Skeletal muscle tissue (tissue), 4 donors: Measurements from ENCODE around the gene STPG1. TPM values are rescaled to one million over a fixed set of nuclear protein-coding genes. Genes with fewer than 3 reads are reported as not detected.

Experiments used
- H3K27ac ChIP-seq: one replicate; pipeline ENCODE4 v1.7.0; 2013; ENCODE audit warnings: mild to moderate bottlenecking, low read depth, low read length, inconsistent platforms
- H3K27me3 ChIP-seq, 3 donors: one replicate each; pipeline ENCODE4 v1.7.0; 2013; ENCODE audit warnings: low read length in 3 of 3; ENCODE audit not compliant: control insufficient read depth in 3 of 3, insufficient read depth in 3 of 3
- H3K36me3 ChIP-seq, 3 donors: one replicate each; pipeline ENCODE4 v1.7.0; 2013; ENCODE audit warnings: low read length in 3 of 3; ENCODE audit not compliant: control insufficient read depth in 3 of 3, insufficient read depth in 3 of 3
- H3K4me1 ChIP-seq, 3 donors: one replicate each; pipeline ENCODE4 v1.7.0; 2013; ENCODE audit warnings: low read length in 3 of 3, mild to moderate bottlenecking in 3 of 3; ENCODE audit not compliant: control insufficient read depth in 3 of 3, insufficient read depth in 3 of 3
- H3K4me3 ChIP-seq, 3 donors: one replicate each; pipeline ENCODE4 v1.7.0; 2013; ENCODE audit warnings: low read length in 3 of 3
- H3K9ac ChIP-seq, 3 donors: one replicate each; pipeline ENCODE4 v1.7.0; 2013; ENCODE audit warnings: low read length in 3 of 3, mild to moderate bottlenecking in 3 of 3, moderate library complexity in 2 of 3, low read depth in 1 of 3
- H3K9me3 ChIP-seq, 3 donors: one replicate each; pipeline ENCODE4 v1.7.0; 2013; ENCODE audit warnings: low read length in 3 of 3; ENCODE audit not compliant: control insufficient read depth in 3 of 3
- total RNA-seq: library from RNA; depleted of rRNA; stranded (reverse); fragments of >200 nt; gene quantifications from one replicate; pipeline ENCODE4 v1.2.3, GENCODE V29; 2014
- donor health status: Osteomylitis.

STPG1 gene
- total RNA-seq, 1 donor from 2014 or later: 0.52 TPM

DNA sequence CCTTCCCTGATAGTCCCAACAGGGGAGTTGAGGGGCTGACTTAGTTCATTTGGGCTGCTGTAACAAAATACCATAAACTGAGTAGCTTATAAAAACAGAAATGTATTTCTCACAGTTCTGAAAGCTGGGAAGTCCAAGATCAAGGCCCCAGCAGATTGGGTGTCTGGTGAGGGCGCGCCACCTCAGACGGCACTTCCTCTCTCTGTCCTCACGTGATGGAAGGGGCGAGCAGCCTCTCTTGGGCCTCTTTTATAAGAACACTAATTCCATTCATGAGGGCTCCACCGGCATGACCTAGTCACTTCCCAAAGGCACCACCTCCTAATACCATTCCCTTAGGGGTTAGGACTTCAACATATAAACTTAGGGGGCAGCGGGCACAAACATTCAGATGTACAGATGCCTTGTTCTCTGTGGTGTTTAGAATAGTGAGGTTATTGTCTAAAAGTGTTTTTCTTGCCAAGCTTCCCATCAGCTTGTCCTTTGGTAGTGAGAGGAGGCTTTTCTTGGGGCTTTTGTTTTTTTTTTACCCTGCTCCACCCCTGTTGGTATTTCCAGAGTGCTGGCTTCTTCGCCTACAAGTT lies 22.3 kb upstream of the STPG1 start:
- Histone ChIP-seq H3K9ac (no peak overlapping the region), H3K9me3 (no peaks in the 10 kb centered on the region), H3K4me3 (no peak overlapping the region), H3K27ac (no peak overlapping the region), H3K4me1 (peaks cover 5 to 11% (median 6%) of the 10 kb centered on the region in 3 donors), H3K36me3 (peaks cover 0 to 3% (median 0%) of the 10 kb centered on the region in 3 donors), H3K27me3 (no peaks in the 10 kb centered on the region)

DNA sequence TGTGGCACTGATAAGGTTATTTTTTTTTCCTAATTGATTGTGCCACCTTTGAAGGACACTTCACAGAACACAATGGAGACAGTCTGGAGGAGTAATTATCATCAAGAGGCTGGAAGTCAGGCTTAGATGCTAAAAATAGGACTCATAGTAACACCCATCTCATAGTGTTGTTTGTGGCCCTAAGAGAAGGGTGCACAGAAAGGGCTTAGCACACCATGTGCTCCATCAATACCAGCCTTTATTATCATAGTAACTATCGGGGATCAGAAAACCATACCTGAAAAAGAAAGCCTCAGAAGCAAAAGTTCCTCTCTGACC lies 13.9 kb upstream of the STPG1 start:
- peaks cover 0 to 6% (median 0%) of the 10 kb centered on the region in 3 donors for H3K36me3 ChIP-seq
- no peak overlapping the region for H3K27ac ChIP-seq
- H3K4me3 ChIP-seq: no peak overlapping the region
- no peaks in the 10 kb centered on the region for H3K9me3 ChIP-seq
- no peaks in the 10 kb centered on the region for H3K27me3 ChIP-seq
- no peaks in the 10 kb centered on the region for H3K4me1 ChIP-seq
- H3K9ac ChIP-seq: no peak overlapping the region

DNA sequence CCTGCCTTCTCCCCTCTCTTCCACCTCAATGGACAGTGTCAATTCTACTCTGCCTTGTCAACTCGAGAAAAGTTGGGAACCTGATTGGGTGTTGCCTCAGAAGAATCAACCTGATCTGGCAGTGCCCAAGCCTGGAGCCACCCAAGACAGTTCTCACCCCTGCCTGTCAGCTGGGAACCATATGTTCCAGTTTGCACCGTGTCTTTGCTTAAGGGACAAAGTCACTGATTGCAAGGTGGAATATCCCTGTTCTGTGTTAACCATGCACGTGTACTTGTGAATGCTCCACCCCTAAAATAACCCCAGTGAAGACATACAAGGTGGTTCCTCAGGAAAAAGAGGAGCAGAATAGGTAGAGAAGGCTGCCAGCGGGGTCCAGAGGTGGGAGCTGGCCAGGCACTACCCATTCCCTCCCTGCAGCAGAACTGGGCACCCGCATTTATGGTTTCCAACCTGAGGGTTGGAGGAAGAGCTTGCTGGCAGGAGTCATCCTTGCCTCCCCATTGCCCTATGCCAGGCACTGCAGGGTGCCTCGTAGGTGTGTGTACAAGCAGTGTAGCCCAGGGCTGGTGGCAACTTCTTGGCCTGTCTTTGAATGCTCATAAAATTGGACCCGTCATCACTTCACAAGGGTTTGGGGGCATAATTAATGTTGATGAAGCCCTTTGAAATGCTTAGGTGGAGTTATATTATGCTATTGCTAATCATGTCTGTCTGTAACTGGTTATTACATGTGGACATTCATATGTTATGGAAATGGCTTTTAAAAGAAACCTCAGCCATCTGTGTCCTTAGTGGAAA lies 13.4 kb upstream of the STPG1 start:
- Histone ChIP-seq H3K27me3 (no peaks in the 10 kb centered on the region), H3K4me1 (no peaks in the 10 kb centered on the region), H3K36me3 (peaks cover 0 to 8% (median 0%) of the 10 kb centered on the region in 3 donors), H3K9ac (no peak overlapping the region), H3K4me3 (no peak overlapping the region), H3K27ac (no peak overlapping the region), H3K9me3 (no peaks in the 10 kb centered on the region)

DNA sequence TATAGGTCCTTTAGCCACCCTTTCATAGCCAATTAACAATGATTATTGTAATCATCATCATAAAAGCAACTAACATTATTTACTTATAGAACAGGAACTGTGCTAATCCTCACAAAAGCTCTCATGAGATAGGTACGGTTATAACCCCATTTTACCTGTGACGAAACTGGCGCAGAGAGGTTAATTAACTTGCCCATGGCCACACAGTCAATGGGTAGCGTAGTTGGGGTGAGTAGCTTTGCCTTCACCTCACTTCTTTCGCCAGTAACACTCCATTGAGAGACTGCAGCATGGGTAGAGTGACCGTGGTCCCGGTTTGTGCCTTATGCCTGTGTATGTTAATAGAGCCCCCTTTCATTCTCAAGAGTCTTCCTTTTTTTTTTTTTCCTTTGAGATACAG lies 12.3 kb upstream of the STPG1 start:
- H3K9ac ChIP-seq: no peak overlapping the region
- no peak overlapping the region for H3K27ac ChIP-seq
- no peaks in the 10 kb centered on the region for H3K9me3 ChIP-seq

DNA sequence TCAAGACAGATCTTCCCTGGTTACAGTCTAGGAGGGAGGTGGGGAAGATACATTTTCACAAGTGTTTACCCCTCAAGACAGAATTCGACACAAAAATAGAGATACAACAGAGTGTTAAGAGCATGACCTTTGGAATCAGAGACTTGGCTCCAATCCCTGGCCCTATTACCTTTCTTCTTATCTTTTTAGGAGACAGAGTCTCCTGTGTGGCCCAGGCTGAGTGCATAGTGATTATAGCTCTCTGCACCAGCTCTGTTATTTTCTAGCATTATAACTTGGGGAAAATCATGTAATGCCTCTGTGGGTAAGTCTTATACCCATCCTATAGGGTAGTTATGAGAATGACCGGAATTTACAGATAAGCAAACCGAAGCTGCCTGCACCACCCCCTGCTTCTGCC lies 11.9 kb upstream of the STPG1 start:
- no peaks in the 10 kb centered on the region for H3K4me1 ChIP-seq
- H3K27me3 ChIP-seq: no peaks in the 10 kb centered on the region
- peaks cover 0 to 16% (median 6%) of the 10 kb centered on the region in 3 donors for H3K36me3 ChIP-seq
- H3K9me3 ChIP-seq: no peaks in the 10 kb centered on the region
- no peak overlapping the region for H3K4me3 ChIP-seq
- H3K9ac ChIP-seq: no peak overlapping the region
- H3K27ac ChIP-seq: no peak overlapping the region

More for the DNA sequence above, 12.3 kb upstream of the STPG1 start:
- Histone ChIP-seq H3K27me3 (no peaks in the 10 kb centered on the region), H3K36me3 (peaks cover 0 to 16% (median 3%) of the 10 kb centered on the region in 3 donors), H3K4me1 (no peaks in the 10 kb centered on the region), H3K4me3 (no peak overlapping the region)

DNA sequence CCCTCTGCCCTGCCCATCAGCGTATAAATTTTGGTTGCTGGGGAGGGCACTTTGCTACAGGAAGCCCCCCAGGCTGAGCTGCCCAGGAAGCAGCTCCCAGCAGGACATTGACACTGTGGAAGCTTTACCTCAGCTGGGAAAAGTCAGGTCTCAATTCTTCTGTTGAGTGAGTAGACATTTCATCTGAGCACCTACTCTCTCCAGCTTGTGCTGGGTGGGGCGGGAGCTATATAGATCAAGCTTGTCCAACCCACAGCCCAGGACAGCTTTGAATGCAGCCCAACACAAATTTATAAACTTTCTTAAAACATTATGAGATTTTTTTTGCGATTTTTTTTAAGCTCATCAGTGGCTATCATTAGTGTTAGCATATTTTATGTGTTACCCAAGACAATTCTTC lies 11.4 kb upstream of the STPG1 start:
- no peak overlapping the region for H3K9ac ChIP-seq
- no peaks in the 10 kb centered on the region for H3K9me3 ChIP-seq
- H3K27me3 ChIP-seq: no peaks in the 10 kb centered on the region
- H3K4me3 ChIP-seq: no peak overlapping the region
- H3K36me3 ChIP-seq: peaks cover 0 to 17% (median 6%) of the 10 kb centered on the region in 3 donors
- H3K4me1 ChIP-seq: no peaks in the 10 kb centered on the region
- H3K27ac ChIP-seq: no peak overlapping the region

DNA sequence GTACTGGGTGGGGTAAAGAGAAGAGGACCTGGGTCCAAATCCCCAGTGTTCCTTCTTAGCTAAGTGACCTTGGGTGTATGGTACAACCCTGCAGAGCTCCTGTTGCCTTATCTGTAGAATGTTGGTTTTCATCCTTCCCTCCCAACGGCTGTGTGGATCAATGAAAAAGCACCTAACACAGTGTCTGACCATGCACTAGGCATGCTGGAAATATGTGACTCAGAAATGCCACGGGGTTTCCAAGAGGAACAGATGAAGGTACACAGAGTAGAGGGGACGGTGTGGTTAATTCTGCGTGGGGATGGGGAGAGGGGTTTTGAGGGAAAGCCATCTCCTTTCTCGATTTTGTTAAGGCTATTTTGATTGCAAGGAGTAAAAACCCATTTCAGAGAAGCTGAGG lies 10.6 kb upstream of the STPG1 start:
- H3K9ac ChIP-seq: no peak overlapping the region
- H3K9me3 ChIP-seq: no peaks in the 10 kb centered on the region
- no peaks in the 10 kb centered on the region for H3K4me1 ChIP-seq
- H3K36me3 ChIP-seq: peaks cover 0 to 17% (median 6%) of the 10 kb centered on the region in 3 donors
- no peak overlapping the region for H3K4me3 ChIP-seq
- no peak overlapping the region for H3K27ac ChIP-seq
- no peaks in the 10 kb centered on the region for H3K27me3 ChIP-seq

DNA sequence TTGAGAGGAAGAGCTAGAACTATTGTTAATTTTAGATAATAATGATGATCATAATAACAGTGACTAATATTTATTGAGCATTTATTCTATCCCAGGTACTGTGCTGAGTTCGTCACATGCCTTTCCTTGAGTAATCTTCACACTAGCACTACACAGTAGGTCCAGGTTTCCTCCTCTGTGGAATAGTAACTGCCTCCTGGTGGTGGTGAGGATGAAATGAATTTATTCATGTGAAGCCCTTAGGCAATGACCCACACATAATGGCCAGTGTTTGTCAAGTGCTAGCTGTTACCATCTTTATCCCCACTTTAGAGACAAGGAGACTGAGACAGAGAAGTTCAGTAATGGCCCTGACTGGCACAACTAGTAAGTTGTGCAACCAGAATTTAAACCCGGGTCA lies 7.9 kb upstream of the STPG1 start:
- no peaks in the 10 kb centered on the region for H3K27me3 ChIP-seq
- peaks cover 4 to 6% (median 5%) of the 10 kb centered on the region in 3 donors for H3K4me1 ChIP-seq
- no peak overlapping the region for H3K9ac ChIP-seq
- H3K9me3 ChIP-seq: no peaks in the 10 kb centered on the region
- no peak overlapping the region for H3K27ac ChIP-seq
- no peak overlapping the region for H3K4me3 ChIP-seq
- peaks cover 0 to 17% (median 6%) of the 10 kb centered on the region in 3 donors for H3K36me3 ChIP-seq

DNA sequence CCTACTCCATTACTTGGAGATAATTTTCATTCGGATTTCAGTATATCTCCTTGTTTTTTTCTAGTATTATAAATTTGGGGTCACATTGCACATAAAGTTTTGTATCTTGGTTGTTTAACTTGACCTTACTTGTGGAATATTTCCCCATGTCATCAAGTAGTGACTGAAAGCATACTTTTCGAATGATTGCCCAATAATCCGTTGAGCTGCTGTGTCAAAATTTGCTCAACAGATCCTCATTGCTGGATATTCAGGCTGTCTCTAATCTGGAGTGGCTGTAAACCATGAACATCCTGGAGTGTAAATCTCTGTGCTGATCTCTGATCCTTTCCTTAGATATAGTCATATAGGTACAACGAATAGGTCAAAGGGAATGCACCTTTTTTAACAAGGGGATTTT lies 7.0 kb upstream of the STPG1 start:
- peaks cover 11 to 14% (median 13%) of the 10 kb centered on the region in 3 donors for H3K4me1 ChIP-seq
- H3K36me3 ChIP-seq: peaks cover 0 to 17% (median 6%) of the 10 kb centered on the region in 3 donors
- no peak overlapping the region for H3K27ac ChIP-seq
- no peaks in the 10 kb centered on the region for H3K9me3 ChIP-seq
- H3K27me3 ChIP-seq: no peaks in the 10 kb centered on the region
- no peak overlapping the region for H3K9ac ChIP-seq
- H3K4me3 ChIP-seq: no peak overlapping the region

DNA sequence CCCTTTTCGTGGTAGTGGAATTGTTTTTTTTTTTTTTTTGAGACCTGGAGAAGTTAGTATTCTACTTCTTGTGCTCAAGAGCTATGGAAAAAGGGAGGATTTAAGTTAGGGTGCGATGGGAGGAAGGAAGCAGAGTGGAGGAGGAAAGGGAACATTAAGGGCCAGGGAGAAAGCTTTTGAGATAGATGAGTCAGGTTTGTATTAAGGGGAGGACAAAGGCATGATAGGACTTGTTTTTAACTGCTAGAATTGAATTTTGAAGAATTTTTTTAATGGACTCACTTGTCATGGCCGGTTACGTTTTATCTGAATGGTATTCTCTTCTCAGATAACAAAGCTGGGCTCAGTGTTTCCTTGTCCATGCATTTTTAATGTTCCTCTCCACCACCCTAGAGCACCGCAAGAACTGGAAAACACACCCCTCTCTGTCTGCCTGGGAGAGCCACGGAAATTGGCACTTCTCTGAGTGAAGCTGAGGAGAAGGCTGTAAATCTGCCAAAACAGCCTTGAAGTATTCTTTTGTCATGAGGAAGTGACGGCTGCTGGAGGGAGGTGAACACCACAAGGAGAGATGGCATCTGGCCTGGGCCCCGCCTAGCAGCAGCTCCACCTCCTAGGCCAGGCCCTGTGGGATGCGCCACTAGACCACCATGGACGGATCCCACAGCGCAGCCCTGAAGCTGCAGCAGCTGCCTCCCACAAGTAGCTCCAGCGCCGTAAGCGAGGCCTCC lies 5.5 kb upstream of the STPG1 start:
- H3K27me3 ChIP-seq: no peaks in the 10 kb centered on the region
- no peak overlapping the region for H3K4me3 ChIP-seq
- H3K9ac ChIP-seq: no peak overlapping the region
- H3K36me3 ChIP-seq: peaks cover 0 to 17% (median 6%) of the 10 kb centered on the region in 3 donors
- peaks cover 14 to 17% (median 15%) of the 10 kb centered on the region in 3 donors for H3K4me1 ChIP-seq
- no peak overlapping the region for H3K27ac ChIP-seq
- no peaks in the 10 kb centered on the region for H3K9me3 ChIP-seq
